Measurements from ENCODE around the gene GMFB. TPM values are rescaled to one million over a fixed set of nuclear protein-coding genes. Genes with fewer than 3 reads are reported as not detected.

The GMFB gene
- total RNA-seq, 2 experiments from 2014 or later, result 28.9 to 37.3 TPM

DNA sequence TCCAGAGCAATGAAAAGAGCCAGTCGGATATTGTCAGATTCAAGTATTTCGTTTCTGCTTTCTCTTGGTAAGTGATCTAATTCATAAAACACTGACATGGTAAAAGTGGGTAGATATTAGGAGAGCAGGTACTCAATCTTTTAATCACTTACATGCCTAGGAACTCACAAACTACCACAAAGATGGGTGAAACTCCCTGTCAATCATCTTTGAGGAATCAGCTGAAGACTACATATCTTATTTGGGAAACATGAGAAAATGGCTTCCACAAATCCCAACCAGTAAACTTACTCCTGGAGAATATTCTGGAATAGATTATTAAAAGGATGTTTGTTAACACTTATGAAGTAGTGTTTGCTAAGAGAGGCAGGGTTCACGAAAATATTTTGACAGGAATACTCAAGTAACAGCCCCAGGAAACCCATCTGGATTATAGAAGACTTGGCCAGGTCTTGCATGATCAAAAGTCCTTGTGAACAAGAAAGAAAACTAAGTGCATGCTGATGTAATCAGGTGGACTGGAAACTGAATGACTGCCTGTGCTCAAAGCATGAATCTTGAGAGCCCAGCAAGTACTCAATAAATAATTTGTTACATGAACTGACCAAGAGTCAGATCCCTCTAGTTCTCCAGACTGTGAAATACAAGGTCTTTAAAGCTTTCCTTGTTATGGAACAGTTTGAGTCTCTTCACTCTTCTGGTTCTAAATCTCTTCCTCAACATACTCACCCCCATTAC, 63.1 kb downstream of the GMFB start:
- no peak for DNase-seq
- POLR2A ChIA-PET, result no interaction called here
- no peak overlapping the region for H3K27ac Mint-ChIP-seq

DNA sequence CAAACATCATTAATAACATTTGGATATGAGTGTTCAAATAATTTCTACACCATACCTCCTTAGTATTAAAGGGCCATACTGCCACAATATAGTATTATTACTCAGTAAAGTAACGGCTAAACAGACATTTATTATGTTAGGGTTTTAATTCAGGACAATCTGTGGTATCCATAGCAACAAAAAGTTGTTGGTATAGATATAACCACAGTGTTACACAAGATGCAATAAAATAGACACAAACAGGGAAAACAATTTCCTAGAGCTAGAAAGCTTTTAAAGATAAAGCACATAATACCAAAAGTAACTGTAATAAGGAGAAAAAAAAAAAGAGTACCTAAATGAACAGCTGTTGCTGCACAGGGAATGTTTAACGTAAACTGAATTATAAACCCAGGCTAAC, 63.7 kb downstream of the GMFB start:
- POLR2A ChIA-PET, result no interaction called here
- DNase-seq (no peak), ATAC-seq (no peak)
- CTCF ChIA-PET, result interaction anchor here (1.0 to 2.9 kb wide), 3 partner anchors 10 to 367 kb away, joined by 3 to 12 read pairs (median 11); no protein-coding TSS in a partner anchor
- intact Hi-C loops (cut with DNase I, micrococcal nuclease), result no loop called here
- Mint-ChIP-seq H3K27ac (no peak overlapping the region), H3K4me1 (peaks cover 38% of the 10 kb centered on the region), H3K27me3 (no peaks in the 10 kb centered on the region), H3K4me3 (no peak overlapping the region), H3K9me3 (ENCODE audit: low read depth) (no peaks in the 10 kb centered on the region), H3K36me3 (ENCODE audit: low read depth) (peaks cover 42% of the 10 kb centered on the region)

More for the DNA sequence above, 63.1 kb downstream of the GMFB start:
- Mint-ChIP-seq H3K4me1 (peaks cover 40% of the 10 kb centered on the region), H3K36me3 (ENCODE audit: low read depth) (peaks cover 46% of the 10 kb centered on the region), H3K4me3 (no peak overlapping the region), H3K9me3 (ENCODE audit: low read depth) (no peaks in the 10 kb centered on the region), H3K27me3 (no peaks in the 10 kb centered on the region)
- intact Hi-C loops (cut with DNase I, micrococcal nuclease), result no loop called here
- CTCF ChIA-PET, result interaction anchor here (2.6 to 2.9 kb wide), 2 partner anchors 9 to 13 kb away, joined by 11 to 12 read pairs; no protein-coding TSS in a partner anchor
- no peak for ATAC-seq

Other genes with a start within 250 kb of the GMFB start
- 100 to 1,000 TPM in 1 of 2 experiments, 10 to 100 TPM in 1; 86.7 to 133 TPM for gene CDKN3, start 92.0 kb downstream of the GMFB start, total RNA-seq
- 100 to 1,000 TPM in 1 of 2 experiments, 10 to 100 TPM in 1; 86.6 to 109 TPM for gene CNIH1, start 47.6 kb downstream of the GMFB start, total RNA-seq
- 10 to 100 TPM; 10.2 to 15.2 TPM for gene CGRRF1, start 20.9 kb upstream of the GMFB start, total RNA-seq
- gene SAMD4A, start 78.1 kb upstream of the GMFB start, total RNA-seq, result 1 to 10 TPM; 2.7 to 2.8 TPM